Vagina (tissue), 2 donors: ENCODE data around the gene ANXA6. TPM values are rescaled to one million over a fixed set of nuclear protein-coding genes. Genes with fewer than 3 reads are reported as not detected.
A peak's percentile ranks its signal among the peaks of the same experiment; 100 is the strongest.

Experiments used
- DNase-seq, 2 donors: peaks; one replicate each; pipeline ENCODE4 v3.0.0-alpha.2; 2017; ENCODE audit errors: extremely low spot score in 2 of 2
- H3K27ac ChIP-seq: fragments of 200-600 bp; sonication (generic); one replicate; pipeline ENCODE4 v1.5.1; 2019
- H3K27me3 ChIP-seq: fragments of 200-600 bp; sonication (generic); one replicate; pipeline ENCODE4 v1.5.1; 2019
- H3K36me3 ChIP-seq, 2 donors: fragments of 200-600 bp; sonication (generic); one replicate each; pipeline ENCODE4 v1.5.1; 2017 to 2019
- H3K4me1 ChIP-seq: fragments of 200-600 bp; sonication (generic); one replicate; pipeline ENCODE4 v1.5.1; 2019
- H3K4me3 ChIP-seq, 2 donors: fragments of 200-600 bp; sonication (generic); 1 replicate in 1 of 2; 2 replicates in 1 of 2; pipeline ENCODE4 v1.5.1; 2016 to 2019
- H3K9me3 ChIP-seq: fragments of 200-600 bp; sonication (generic); one replicate; pipeline ENCODE4 v1.5.1; 2019
- CTCF ChIP-seq, 3 experiments: fragments of 450-650 bp in 2 of 3; fragments of 200-600 bp in 1 of 3; sonication (generic) in 1 of 3; IDR thresholded peaks; one replicate each; pipeline ENCODE4 v1.5.1; 2017 to 2019; ENCODE audit warnings: antibody characterized with exemption in 3 of 3, mild to moderate bottlenecking in 2 of 3, moderate library complexity in 2 of 3
- POLR2A ChIP-seq, 2 donors: fragments of 450-650 bp; IDR thresholded peaks; one replicate each; pipeline ENCODE4 v1.6.1; 2017; ENCODE audit warnings: antibody characterized with exemption in 2 of 2, mild to moderate bottlenecking in 2 of 2, moderate library complexity in 2 of 2
- POLR2AphosphoS5 ChIP-seq, 2 donors: sonication (generic); formaldehyde crosslinking; IDR thresholded peaks; one replicate each; pipeline ENCODE4 v1.9.0; 2017; ENCODE audit warnings: antibody characterized with exemption in 2 of 2, mild to moderate bottlenecking in 2 of 2, low read depth in 1 of 2; ENCODE audit not compliant: insufficient read depth in 1 of 2
- intact Hi-C: fragments of 100-400 bp; cut with DNase I; formaldehyde crosslinking; loops from one replicate; pipeline ENCODE4 v1.15.1; 2023
- total RNA-seq: library from RNA; depleted of rRNA; stranded (reverse); fragments of >200 nt; gene quantifications from one replicate; pipeline ENCODE4 v1.2.3, GENCODE V29; 2016

ANXA6 gene
- total RNA-seq, 1 donor from 2014 or later, result 190 TPM

DNA sequence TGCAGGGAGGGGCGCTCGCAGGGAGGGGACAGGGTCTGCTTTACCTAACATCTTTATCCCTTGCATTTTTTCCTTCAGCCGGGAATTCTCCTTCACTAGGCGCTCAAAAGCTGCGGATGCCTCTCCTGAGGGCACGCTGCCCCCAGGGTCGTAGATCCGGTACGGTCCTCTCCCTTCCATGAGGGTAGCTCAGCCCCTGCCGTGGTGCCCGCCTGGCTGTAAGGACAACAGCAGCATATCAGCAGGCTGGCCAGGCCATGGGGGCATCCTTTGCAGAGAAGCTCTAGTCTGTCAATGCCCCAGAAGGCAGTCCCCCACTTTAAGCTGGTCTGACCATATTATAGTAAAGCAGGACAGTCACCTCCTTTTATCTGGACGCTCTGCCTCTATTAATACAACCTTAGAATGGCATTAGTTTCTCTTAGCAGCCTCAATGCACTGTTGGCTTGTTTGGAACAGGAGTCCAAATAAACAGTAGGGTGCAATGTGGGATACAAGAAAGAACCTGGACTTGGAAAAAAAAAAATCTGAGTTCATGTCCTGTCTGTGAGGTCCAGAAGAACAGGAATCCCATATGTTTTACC, 92.6 kb downstream of the ANXA6 start:
- Histone ChIP-seq H3K4me3 (no peak overlapping the region), H3K9me3 (no peaks in the 10 kb centered on the region), H3K27ac (no peak overlapping the region), H3K36me3 (peaks cover 0 to 41% of the 10 kb centered on the region in 2 donors), H3K27me3 (no peaks in the 10 kb centered on the region), H3K4me1 (peaks cover 82% of the 10 kb centered on the region)
- DNase-seq, result no peak
- TF ChIP-seq POLR2AphosphoS5 (IDR thresholded peaks at IDR 0.05; ENCODE audit: insufficient read depth in 1 of 2, low read depth in 1 of 2) (no peak), POLR2A (IDR thresholded peaks at IDR 0.05) (no peak), CTCF (IDR thresholded peaks at IDR 0.05) (no peak)
- intact Hi-C loops, result no loop called here

- H3K36me3 ChIP-seq, result peaks cover 0 to 50% of the 10 kb centered on the region in 2 donors
- intact Hi-C loops, result no loop called here
- H3K27me3 ChIP-seq, result no peaks in the 10 kb centered on the region
- peaks cover 77% of the 10 kb centered on the region for H3K4me1 ChIP-seq
- TF ChIP-seq POLR2A (IDR thresholded peaks at IDR 0.05) (no peak), CTCF (IDR thresholded peaks at IDR 0.05) (no peak), POLR2AphosphoS5 (IDR thresholded peaks at IDR 0.05; ENCODE audit: insufficient read depth in 1 of 2, low read depth in 1 of 2) (peak in 1 of 2 donors; percentile 58)
- no peaks in the 10 kb centered on the region for H3K9me3 ChIP-seq
- H3K4me3 ChIP-seq, result no peak overlapping the region
- peak overlapping the region; percentile 76 for H3K27ac ChIP-seq
- no peak for DNase-seq
These were observed 94.2 kb downstream of the ANXA6 start for GRCh38 chr5:151063142-151063989.

- no peak overlapping the region for H3K4me3 ChIP-seq
- intact Hi-C loops, result no loop called here
- TF ChIP-seq POLR2A (IDR thresholded peaks at IDR 0.05) (no peak), CTCF (IDR thresholded peaks at IDR 0.05) (no peak), POLR2AphosphoS5 (IDR thresholded peaks at IDR 0.05; ENCODE audit: insufficient read depth in 1 of 2, low read depth in 1 of 2) (no peak)
- H3K36me3 ChIP-seq, result peaks cover 0 to 57% of the 10 kb centered on the region in 2 donors
- H3K4me1 ChIP-seq, result peaks cover 69% of the 10 kb centered on the region
- DNase-seq, result no peak
- H3K9me3 ChIP-seq, result no peaks in the 10 kb centered on the region
- H3K27me3 ChIP-seq, result no peaks in the 10 kb centered on the region
- H3K27ac ChIP-seq, result peak overlapping the region; percentile 76
These were observed 95.0 kb downstream of the ANXA6 start for GRCh38 chr5:151062405-151063141.

GRCh38 chr5:151060742-151061141, 96.8 kb downstream of the ANXA6 start:
- TF ChIP-seq POLR2A (IDR thresholded peaks at IDR 0.05) (no peak), POLR2AphosphoS5 (IDR thresholded peaks at IDR 0.05; ENCODE audit: insufficient read depth in 1 of 2, low read depth in 1 of 2) (no peak), CTCF (IDR thresholded peaks at IDR 0.05) (no peak)
- Histone ChIP-seq H3K4me1 (peaks cover 54% of the 10 kb centered on the region), H3K27me3 (no peaks in the 10 kb centered on the region), H3K36me3 (peaks cover 0 to 53% of the 10 kb centered on the region in 2 donors), H3K9me3 (no peaks in the 10 kb centered on the region), H3K4me3 (no peak overlapping the region), H3K27ac (peak overlapping the region; percentile 19)
- no peak for DNase-seq
- intact Hi-C loops, result no loop called here
